Iris pigment epithelial cell (primary cell): ENCODE data around the gene TCERG1L.
"Not testable (repeated sequence)": the region's sequence is repeated elsewhere in the genome, so short reads cannot be mapped to it uniquely, and the experiment has no call there.

Experiments
- DNase-seq: peaks from one replicate; pipeline ENCODE4 v3.0.0-alpha.2; 2011; ENCODE audit warnings: low read depth

The TCERG1L gene

DNA sequence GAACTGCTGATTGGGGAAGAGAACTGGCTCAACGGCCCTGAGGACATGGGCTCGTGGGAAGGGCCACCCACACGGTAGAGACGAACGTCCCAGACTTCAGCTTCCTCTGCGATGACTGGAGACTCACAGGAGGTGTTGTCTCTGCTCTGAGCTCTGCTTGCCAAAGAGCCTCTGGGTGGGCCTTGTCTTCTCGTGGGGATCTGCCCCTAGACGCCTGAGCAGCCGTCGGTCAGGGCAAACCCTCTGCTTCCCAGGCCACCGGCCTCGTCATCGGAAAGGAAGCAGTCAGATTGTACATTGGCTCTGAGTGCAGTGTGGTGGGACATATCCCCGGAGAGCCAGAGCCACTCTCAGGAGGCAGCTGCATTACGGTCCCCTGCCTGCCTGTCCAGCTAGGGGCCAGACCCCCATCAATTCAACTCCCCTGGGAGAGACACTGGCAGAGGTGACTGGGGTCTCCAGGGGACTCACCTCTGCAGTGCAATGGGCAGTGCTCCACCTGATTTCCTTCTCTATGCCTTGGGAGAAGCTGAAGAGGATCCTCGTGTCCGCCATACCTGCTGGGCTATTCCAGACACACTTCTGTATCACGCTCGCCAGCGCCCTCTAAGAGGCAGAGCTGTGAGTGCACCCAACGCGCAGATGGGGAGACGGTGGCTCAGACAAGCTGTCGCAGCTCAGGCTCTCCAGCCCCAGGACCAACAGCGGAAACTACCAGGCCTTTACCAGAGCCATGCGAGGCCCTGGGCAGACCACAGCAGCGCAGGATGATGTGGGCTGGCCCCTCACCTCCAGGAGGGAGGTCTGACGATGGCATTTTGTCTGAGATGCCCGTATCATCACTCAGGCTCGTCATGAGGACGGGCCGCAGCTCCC, 227.4 kb downstream of the TCERG1L start:
- no peak for DNase-seq

DNA sequence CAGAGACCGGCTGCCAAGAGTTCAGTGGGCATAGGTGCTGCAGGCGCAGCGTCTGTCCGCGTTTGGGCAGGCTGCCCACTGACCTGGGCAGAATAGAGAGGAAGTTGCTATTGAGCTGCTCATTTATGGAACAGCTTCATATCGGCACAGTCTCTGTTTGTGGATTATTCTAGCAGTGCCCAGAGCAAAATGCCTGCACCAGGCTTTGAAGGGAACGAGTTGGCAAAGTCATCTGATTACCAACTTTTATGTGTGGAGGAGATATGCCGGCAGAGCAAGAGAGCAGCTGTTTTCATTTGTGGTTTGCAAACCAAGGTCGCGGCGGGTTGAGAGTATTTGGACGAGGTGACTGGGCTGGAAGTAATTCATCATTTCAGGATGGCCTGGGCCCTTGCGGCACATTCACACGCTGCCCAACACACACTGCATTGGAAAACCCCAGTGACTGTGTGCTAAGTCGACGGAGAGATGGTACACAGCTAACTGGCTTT, 228.5 kb downstream of the TCERG1L start:
- no peak for DNase-seq

GRCh38 chr10:131082201-131082850, 229.2 kb downstream of the TCERG1L start:
- no peak for DNase-seq

- DNase-seq = no peak
These were observed 229.7 kb downstream of the TCERG1L start for GRCh38 chr10:131081786-131082185.

DNA sequence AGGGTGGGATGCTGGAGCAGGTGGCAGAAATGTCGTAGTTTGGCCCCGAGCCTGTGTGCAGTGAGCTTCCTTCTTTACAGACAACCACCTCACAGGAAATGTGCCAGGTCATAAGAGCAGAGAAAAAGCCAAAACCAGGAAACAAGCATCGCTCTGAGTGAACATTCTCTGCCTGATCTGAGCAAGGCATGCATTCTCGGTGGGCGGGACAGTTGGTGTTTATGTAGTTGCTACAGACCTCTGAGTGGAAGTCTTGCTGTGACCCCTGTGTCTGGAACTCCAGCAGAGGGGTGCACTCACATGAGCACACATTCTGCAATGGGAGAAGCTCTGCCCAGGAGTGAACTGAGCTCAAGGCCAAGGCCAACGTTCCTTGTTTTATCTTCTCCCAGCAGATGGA, 230.1 kb downstream of the TCERG1L start:
- DNase-seq = no peak

- DNase-seq = no peak
These were observed 230.9 kb downstream of the TCERG1L start for GRCh38 chr10:131080571-131080970.

DNA sequence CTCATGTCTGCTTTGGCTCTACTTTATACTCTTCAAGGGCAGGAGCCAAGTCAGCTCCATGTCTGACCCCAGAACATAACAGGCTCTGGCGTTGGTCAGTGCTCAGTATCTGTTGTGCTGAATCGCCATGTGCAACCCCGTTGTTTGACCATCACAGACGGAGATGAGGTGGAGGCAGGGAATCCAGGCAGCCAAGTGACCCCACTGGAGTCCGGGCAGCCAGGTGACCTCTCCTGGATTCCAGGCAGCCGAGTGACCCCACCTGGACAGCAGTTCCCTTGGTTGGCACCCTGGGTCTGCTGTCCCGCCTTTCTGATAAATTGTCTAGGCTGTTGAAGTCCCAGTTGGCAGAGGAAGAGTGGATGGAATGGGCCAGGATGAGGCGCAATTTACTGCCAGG, 232.2 kb downstream of the TCERG1L start:
- no peak for DNase-seq

DNA sequence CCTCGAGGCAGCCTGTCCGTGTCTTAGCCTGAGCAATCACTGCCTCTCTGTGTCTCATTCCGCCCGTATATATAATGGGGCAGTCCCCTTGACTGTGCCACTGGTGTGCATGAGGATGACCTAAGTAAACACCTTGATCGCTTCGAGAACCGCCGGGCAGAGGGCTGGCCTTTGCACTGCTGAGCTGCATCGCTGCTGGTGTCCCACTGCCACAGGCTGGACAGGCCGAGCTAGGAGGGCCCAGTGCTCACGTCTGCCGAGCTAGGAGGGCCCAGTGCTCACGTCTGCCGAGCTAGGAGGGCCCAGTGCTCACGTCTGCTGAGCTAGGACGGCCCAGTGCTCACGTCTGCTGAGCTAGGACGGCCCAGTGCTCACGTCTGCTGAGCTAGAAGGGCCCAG, 232.6 kb downstream of the TCERG1L start:
- DNase-seq = not testable (repeated sequence)

- no peak for DNase-seq
These were observed 233.2 kb downstream of the TCERG1L start for GRCh38 chr10:131078131-131078881.

GRCh38 chr10:131077724-131078123, 233.8 kb downstream of the TCERG1L start:
- DNase-seq = no peak

DNA sequence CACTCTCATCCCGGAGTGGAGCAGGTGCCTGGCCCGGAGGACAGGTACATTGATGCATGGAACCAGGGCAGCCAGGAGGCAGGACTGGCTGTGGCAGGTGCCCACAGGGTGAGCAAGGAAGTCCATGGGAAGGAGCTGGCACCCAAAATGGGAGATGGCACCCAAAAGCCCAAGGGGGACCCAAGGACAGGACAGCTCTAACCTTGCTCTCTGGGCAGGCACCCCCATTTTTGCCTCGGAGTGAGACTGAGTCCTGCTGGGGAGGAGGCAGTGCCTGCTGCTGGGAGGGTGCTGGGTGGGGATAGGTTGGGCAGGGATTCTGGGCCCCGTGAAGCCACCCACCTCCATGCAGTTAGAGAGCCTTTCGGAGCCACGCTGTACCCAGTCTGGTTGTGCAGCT, 234.5 kb downstream of the TCERG1L start:
- DNase-seq = no peak

DNA sequence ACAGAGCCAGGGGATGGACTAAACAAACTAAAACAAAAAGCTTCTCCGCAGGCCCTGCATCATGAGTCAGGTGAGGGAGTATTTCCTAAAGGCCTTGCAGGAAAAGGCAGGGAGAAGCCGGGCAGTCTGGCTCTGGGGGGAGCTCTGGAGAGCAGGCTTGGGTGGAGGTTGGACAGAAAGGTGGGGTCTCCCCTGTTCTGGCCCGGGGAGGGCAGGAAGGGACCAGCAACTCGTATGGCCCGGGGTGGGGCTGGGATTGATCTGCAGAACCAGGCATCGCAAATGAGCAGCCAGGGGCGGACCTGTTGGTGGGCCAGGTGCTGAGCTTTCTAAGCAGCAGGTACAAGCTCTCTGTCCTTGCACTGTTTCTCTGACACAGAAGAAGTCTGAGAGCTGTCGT, 235.2 kb downstream of the TCERG1L start:
- no peak for DNase-seq

- DNase-seq = no peak
These were observed 236.2 kb downstream of the TCERG1L start for GRCh38 chr10:131075218-131075770.

GRCh38 chr10:131074682-131075081, 236.8 kb downstream of the TCERG1L start:
- no peak for DNase-seq

- no peak for DNase-seq
These were observed 238.0 kb downstream of the TCERG1L start for GRCh38 chr10:131073469-131074035.

DNA sequence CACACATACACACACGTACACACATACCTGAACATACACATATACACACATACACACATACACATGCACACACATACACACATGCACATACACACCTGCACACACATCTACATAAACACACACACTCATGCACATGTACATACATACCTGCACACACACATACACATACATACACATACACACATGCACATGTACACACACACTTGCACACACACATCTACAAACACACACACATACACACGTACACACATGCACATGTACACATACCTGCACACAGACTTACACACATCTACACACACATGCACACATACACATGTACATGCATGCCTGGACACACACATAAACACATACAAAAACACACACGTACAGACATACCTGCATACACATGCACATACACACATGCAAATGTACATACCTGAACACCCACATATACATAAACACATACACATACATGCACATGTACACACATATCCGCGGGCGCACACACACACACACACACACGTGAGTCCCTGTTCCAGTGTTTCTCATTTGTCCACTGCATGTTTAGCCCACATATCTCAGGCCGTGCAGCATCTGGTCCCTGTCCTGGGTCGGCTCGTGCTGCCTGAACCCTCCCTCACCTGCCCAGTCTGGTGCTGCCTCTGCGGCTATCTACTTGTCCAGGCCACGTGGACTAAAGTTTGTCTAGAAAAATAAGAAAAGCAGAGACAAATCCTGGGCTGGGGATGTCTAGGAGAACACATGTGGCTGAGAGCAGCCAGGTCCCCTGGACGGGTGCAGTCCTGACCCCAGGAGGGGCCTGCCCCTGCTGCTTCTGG, 238.7 kb downstream of the TCERG1L start:
- no peak for DNase-seq

DNA sequence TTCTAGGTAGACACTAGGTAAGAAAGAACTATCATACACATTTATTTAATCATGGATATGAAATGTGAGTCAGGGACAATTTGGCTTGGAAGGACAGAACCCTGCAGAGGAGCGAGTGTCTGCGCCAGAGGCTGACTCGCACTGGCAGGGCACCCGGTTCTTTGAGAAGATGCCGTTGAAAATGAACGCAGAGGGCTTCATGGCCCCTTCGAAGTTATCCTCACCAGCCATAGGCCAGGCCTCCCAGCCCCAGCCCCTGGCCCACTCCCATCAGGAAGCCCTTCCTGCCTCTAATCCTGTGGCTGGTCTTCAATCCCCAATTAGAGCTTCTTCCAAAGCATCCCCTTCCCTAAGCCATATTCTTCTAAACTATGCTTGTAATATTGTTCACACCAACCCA, 239.8 kb downstream of the TCERG1L start:
- no peak for DNase-seq

- DNase-seq = no peak
These were observed 240.7 kb downstream of the TCERG1L start for GRCh38 chr10:131070856-131071255.

GRCh38 chr10:131068760-131069159, 242.8 kb downstream of the TCERG1L start:
- DNase-seq = no peak

DNA sequence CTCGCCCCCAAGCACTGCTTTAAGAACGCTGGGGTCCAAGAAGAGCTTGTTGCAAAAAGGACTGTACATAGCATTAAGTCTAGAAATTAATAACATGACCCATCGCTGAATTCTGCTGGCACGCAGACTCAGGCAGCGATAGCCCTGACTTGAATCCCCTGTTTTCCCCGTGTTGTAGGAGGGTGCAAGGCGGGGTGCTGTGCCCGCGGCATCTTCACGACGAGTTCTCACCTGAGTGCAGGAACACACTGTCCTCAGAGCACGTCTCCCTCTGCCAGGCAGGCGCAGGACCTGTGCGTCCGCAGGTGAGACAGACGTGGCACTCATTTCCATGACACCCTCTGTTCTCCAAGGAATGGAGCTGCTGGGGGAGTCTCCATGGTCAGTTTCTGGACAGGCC, 243.2 kb downstream of the TCERG1L start:
- no peak for DNase-seq

- DNase-seq = no peak
These were observed 243.8 kb downstream of the TCERG1L start for GRCh38 chr10:131067690-131068089.
